ENCODE results near the gene NEMF. TPM values are rescaled to one million over a fixed set of nuclear protein-coding genes. Genes with fewer than 3 reads are reported as not detected.
"Not testable (repeated sequence)": the region's sequence is repeated elsewhere in the genome, so short reads cannot be mapped to it uniquely, and the experiment has no call there.

NEMF gene
- total RNA-seq, 2 donors from 2014 or later = 75.1 to 82.6 TPM

DNA sequence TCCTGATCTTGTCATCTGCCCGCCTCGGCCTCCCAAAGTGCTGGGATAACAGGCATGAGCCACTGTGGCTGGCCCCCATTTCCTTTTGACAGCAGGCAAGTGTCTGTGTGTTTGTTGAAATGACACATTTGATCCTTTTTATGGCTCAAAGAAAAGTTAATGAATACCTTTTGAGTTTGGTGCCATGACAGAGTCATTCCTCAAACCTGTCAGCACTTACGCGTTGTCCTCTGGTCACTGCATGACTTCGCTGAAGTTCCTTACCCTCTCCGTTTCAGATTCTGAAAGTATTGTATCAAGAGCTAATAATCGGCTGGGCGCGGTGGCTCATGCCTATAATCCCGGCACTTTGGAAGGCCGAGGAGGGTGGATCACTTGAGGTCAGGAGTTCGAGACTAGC, 32.4 kb downstream of the NEMF start:
- TF ChIP-seq, protein P1, sequence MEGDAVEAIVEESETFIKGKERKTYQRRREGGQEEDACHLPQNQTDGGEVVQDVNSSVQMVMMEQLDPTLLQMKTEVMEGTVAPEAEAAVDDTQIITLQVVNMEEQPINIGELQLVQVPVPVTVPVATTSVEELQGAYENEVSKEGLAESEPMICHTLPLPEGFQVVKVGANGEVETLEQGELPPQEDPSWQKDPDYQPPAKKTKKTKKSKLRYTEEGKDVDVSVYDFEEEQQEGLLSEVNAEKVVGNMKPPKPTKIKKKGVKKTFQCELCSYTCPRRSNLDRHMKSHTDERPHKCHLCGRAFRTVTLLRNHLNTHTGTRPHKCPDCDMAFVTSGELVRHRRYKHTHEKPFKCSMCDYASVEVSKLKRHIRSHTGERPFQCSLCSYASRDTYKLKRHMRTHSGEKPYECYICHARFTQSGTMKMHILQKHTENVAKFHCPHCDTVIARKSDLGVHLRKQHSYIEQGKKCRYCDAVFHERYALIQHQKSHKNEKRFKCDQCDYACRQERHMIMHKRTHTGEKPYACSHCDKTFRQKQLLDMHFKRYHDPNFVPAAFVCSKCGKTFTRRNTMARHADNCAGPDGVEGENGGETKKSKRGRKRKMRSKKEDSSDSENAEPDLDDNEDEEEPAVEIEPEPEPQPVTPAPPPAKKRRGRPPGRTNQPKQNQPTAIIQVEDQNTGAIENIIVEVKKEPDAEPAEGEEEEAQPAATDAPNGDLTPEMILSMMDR (conservative IDR thresholded peaks at IDR 0.05) = no peak
- no peaks in the 10 kb centered on the region for H3K4me1 Mint-ChIP-seq
- Histone ChIP-seq H3K9ac (ENCODE audit: extremely low read depth, low read length, poor library complexity, severe bottlenecking) (no peak overlapping the region), H3K36me3 (ENCODE audit: control insufficient read depth, insufficient read depth, low read length) (peaks cover 70% of the 10 kb centered on the region), H3K27ac (ENCODE audit: low read depth, low read length) (no peak overlapping the region), H3K27me3 (ENCODE audit: control insufficient read depth, insufficient read depth, low read length, poor library complexity, severe bottlenecking) (no peaks in the 10 kb centered on the region), H3K4me3 (ENCODE audit: low read length) (no peak overlapping the region), H3K4me1 (ENCODE audit: control insufficient read depth, insufficient read depth, low read length) (no peaks in the 10 kb centered on the region), H3K9me3 (ENCODE audit: control insufficient read depth, low read length) (peaks cover 36% of the 10 kb centered on the region)
- peaks cover 37% of the 10 kb centered on the region for H3K9me3 Mint-ChIP-seq
- H3K27ac Mint-ChIP-seq = no peak overlapping the region
- peaks cover 81% of the 10 kb centered on the region for H3K36me3 Mint-ChIP-seq (ENCODE audit: low read depth)
- no peaks in the 10 kb centered on the region for H3K27me3 Mint-ChIP-seq (ENCODE audit: insufficient read depth)
- DNase-seq = no peak
- 97 to 98% methylated on average over 12 of the region's 12 CpGs for WGBS, 2 experiments (ENCODE audit: insufficient coverage in 1 of 2, insufficient read length in 1 of 2)
- H3K4me3 Mint-ChIP-seq = no peak overlapping the region

DNA sequence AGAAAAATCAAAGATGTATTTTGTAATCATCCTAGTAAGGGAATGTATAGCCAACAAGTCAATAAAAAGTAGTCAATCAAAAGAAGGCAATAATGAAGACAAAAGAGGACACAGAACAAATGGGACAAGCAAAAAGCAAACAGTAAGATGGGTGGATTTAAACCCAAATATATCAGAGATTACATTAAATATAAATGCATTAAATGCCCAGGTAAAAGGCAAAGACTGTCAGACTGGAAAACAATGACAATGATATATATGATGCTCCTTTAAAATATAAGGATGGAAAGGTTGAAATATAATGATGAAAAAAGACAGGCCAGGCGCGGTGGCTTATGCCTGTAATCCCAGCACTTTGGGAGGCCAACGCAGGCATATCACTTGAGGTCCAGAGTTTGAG, 35.7 kb downstream of the NEMF start:
- no peak overlapping the region for H3K9ac ChIP-seq (ENCODE audit: extremely low read depth, low read length, poor library complexity, severe bottlenecking)
- H3K4me1 ChIP-seq (ENCODE audit: control insufficient read depth, insufficient read depth, low read length) = no peaks in the 10 kb centered on the region
- H3K36me3 ChIP-seq (ENCODE audit: control insufficient read depth, insufficient read depth, low read length) = peaks cover 76% of the 10 kb centered on the region
- peaks cover 50% of the 10 kb centered on the region for H3K9me3 ChIP-seq (ENCODE audit: control insufficient read depth, low read length)
- Mint-ChIP-seq H3K4me1 (no peaks in the 10 kb centered on the region), H3K4me3 (no peak overlapping the region), H3K27ac (no peak overlapping the region), H3K36me3 (ENCODE audit: low read depth) (peaks cover 87% of the 10 kb centered on the region), H3K27me3 (ENCODE audit: insufficient read depth) (no peaks in the 10 kb centered on the region), H3K9me3 (peaks cover 30% of the 10 kb centered on the region)
- no peak overlapping the region for H3K4me3 ChIP-seq (ENCODE audit: low read length)
- TF ChIP-seq, protein P1 (conservative IDR thresholded peaks at IDR 0.05) = no peak
- no peaks in the 10 kb centered on the region for H3K27me3 ChIP-seq (ENCODE audit: control insufficient read depth, insufficient read depth, low read length, poor library complexity, severe bottlenecking)
- no peak overlapping the region for H3K27ac ChIP-seq (ENCODE audit: low read depth, low read length)
- WGBS, 2 experiments (ENCODE audit: insufficient coverage in 1 of 2, insufficient read length in 1 of 2) = 77 to 94% methylated on average over 3 of the region's 3 CpGs
- no peak for DNase-seq

DNA sequence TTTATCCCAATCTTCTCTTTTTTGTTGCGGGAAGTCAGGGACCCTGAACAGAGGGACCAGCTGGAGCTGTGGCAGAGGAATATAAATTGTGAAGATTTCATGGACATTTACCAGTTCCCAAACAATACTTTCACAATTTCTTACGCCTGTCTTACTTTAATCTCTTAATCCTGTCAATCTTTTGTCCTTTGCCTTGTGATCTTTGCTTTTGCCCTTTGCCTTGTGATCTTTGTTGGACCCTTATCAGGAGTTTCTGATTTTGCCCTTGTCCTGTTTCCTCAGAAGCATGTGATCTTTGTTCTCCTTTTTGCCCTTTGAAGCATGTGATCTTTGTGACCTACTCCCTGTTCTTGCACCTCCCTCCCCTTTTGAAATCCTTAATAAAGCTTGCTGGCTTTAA, 36.5 kb downstream of the NEMF start:
- H3K27ac ChIP-seq (ENCODE audit: low read depth, low read length); H3K27ac Mint-ChIP-seq; H3K27me3 Mint-ChIP-seq (ENCODE audit: insufficient read depth); H3K4me3 Mint-ChIP-seq; H3K9ac ChIP-seq (ENCODE audit: extremely low read depth, low read length, poor library complexity, severe bottlenecking); H3K27me3 ChIP-seq (ENCODE audit: control insufficient read depth, insufficient read depth, low read length, poor library complexity, severe bottlenecking); H3K4me3 ChIP-seq (ENCODE audit: low read length); H3K4me1 ChIP-seq (ENCODE audit: control insufficient read depth, insufficient read depth, low read length); H3K4me1 Mint-ChIP-seq; DNase-seq: not testable (repeated sequence)
- WGBS, 2 experiments (ENCODE audit: insufficient coverage in 1 of 2, insufficient read length in 1 of 2) = 75 to 86% methylated on average over 1 of the region's 2 CpGs
- peaks cover 30% of the 10 kb centered on the region for H3K9me3 Mint-ChIP-seq
- Histone ChIP-seq H3K9me3 (ENCODE audit: control insufficient read depth, low read length) (peaks cover 50% of the 10 kb centered on the region), H3K36me3 (ENCODE audit: control insufficient read depth, insufficient read depth, low read length) (peaks cover 83% of the 10 kb centered on the region)
- peaks cover 93% of the 10 kb centered on the region for H3K36me3 Mint-ChIP-seq (ENCODE audit: low read depth)

DNA sequence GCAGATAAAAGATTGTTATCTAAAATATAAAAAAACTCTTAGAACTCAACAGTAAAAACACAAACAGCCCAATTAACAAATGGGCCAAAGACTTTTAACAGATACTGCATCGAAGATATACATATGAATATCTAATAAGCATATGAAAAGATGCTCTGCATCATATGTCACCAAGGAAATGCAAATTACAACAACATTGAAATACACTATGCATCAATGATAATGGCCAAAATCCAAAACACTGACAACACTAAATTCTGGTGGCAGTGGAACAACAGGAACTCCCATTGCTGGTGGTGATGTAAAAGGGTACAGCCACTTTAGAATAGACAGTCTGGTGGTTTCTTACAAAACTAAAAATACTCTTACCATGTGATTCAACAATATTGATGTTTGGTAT, 43.8 kb downstream of the NEMF start:
- TF ChIP-seq, protein P1 (conservative IDR thresholded peaks at IDR 0.05) = no peak
- Mint-ChIP-seq H3K4me1 (no peaks in the 10 kb centered on the region), H3K4me3 (no peak overlapping the region), H3K27me3 (ENCODE audit: insufficient read depth) (no peaks in the 10 kb centered on the region), H3K36me3 (ENCODE audit: low read depth) (peaks cover 77% of the 10 kb centered on the region), H3K9me3 (no peaks in the 10 kb centered on the region), H3K27ac (no peak overlapping the region)
- Histone ChIP-seq H3K4me1 (ENCODE audit: control insufficient read depth, insufficient read depth, low read length) (no peaks in the 10 kb centered on the region), H3K27ac (ENCODE audit: low read depth, low read length) (no peak overlapping the region), H3K27me3 (ENCODE audit: control insufficient read depth, insufficient read depth, low read length, poor library complexity, severe bottlenecking) (no peaks in the 10 kb centered on the region), H3K9me3 (ENCODE audit: control insufficient read depth, low read length) (peaks cover 18% of the 10 kb centered on the region), H3K36me3 (ENCODE audit: control insufficient read depth, insufficient read depth, low read length) (peaks cover 89% of the 10 kb centered on the region), H3K9ac (ENCODE audit: extremely low read depth, low read length, poor library complexity, severe bottlenecking) (no peak overlapping the region), H3K4me3 (ENCODE audit: low read length) (no peak overlapping the region)
- DNase-seq = no peak
- WGBS, 2 experiments (ENCODE audit: insufficient coverage in 1 of 2, insufficient read length in 1 of 2) = 0% methylated on average over 1 of the region's 1 CpG; no CpG with 5 or more reads in 1 of the 2 experiments

All from endodermal cell (in vitro differentiated cells).